K562 (cell line): Measurements from ENCODE around the gene HYCC2. TPM values are rescaled to one million over a fixed set of nuclear protein-coding genes. Genes with fewer than 3 reads are reported as not detected.

Experiments
- ELF1 ChIP-seq: fragments of 200-800 bp; sonication (Bioruptor generic); IDR thresholded peaks from 2 replicates; pipeline ENCODE4 v1.6.1; 2016; ENCODE audit warnings: missing genetic modification characterization, missing compliant biosample characterization
- EP400 ChIP-seq: fragments of 450-650 bp; IDR thresholded peaks from 2 replicates; pipeline ENCODE4 v1.6.1; 2017; ENCODE audit warnings: antibody characterized with exemption, mild to moderate bottlenecking, moderate library complexity
- GABPA ChIP-seq: fragments of 200-800 bp; sonication (Bioruptor generic); conservative IDR thresholded peaks from 2 replicates; pipeline ENCODE4 v1.6.1; 2016; ENCODE audit warnings: low read depth, missing genetic modification characterization, missing compliant biosample characterization
- GATAD2A ChIP-seq: fragments of 450-650 bp; IDR thresholded peaks from 2 replicates; pipeline ENCODE4 v1.6.1; 2017
- HDAC3 ChIP-seq: fragments of 450-650 bp; IDR thresholded peaks from 2 replicates; pipeline ENCODE4 v1.6.1; 2018; ENCODE audit warnings: borderline replicate concordance, mild to moderate bottlenecking, moderate library complexity; ENCODE audit not compliant: partially characterized antibody
- MYC ChIP-seq, 2 experiments: fragments of 250-450 bp in 1 of 2; sonication (Bioruptor Pico) in 1 of 2; IDR thresholded peaks; 2 replicates each; pipeline versions ENCODE4 v1.5.1 to v1.6.1; 2012 to 2021; ENCODE audit warnings: low read depth in 2 of 2, borderline replicate concordance in 1 of 2, improper control_type of control experiment in 1 of 2, low read length in 1 of 2, mild to moderate bottlenecking in 1 of 2, moderate library complexity in 1 of 2
- NCOR1 ChIP-seq: fragments of 450-650 bp; IDR thresholded peaks from 2 replicates; pipeline ENCODE4 v1.6.1; 2016; ENCODE audit warnings: mild to moderate bottlenecking, moderate library complexity
- PTTG1 ChIP-seq: fragments of 450-650 bp; IDR thresholded peaks from 2 replicates; pipeline ENCODE4 v1.6.1; 2016; ENCODE audit warnings: low read depth, mild to moderate bottlenecking, missing genetic modification characterization, missing compliant biosample characterization
- RFX1 ChIP-seq: fragments of 450-650 bp; IDR thresholded peaks from 2 replicates; pipeline ENCODE4 v1.6.1; 2016; ENCODE audit warnings: mild to moderate bottlenecking, moderate library complexity
- TCF3 ChIP-seq: sonication (generic); formaldehyde crosslinking; IDR thresholded peaks from 2 replicates; pipeline ENCODE4 v1.4.0; 2020; ENCODE audit warnings: mild to moderate bottlenecking, missing genetic modification reagents
- TEAD4 ChIP-seq, 2 experiments: sonication (generic) in 1 of 2; formaldehyde crosslinking in 1 of 2; IDR thresholded peaks; 2 replicates each; pipeline versions ENCODE4 v1.6.1 to v1.8.0; 2012 to 2022; ENCODE audit warnings: borderline replicate concordance in 1 of 2, inconsistent platforms in 1 of 2, low read length in 1 of 2, mild to moderate bottlenecking in 1 of 2, missing genetic modification reagents in 1 of 2
- ZFX ChIP-seq: sonication (generic); formaldehyde crosslinking; IDR thresholded peaks from 2 replicates; pipeline ENCODE4 v1.8.0; 2022; ENCODE audit warnings: mild to moderate bottlenecking, missing genetic modification reagents, moderate library complexity
- ZNF143 ChIP-seq: sonication (generic); formaldehyde crosslinking; IDR thresholded peaks from 2 replicates; pipeline ENCODE4 v1.9.0; 2022; ENCODE audit warnings: mild to moderate bottlenecking, missing genetic modification reagents
- ZNF217 ChIP-seq: sonication (generic); formaldehyde crosslinking; IDR thresholded peaks from 2 replicates; pipeline ENCODE4 v1.8.0; 2022; ENCODE audit warnings: mild to moderate bottlenecking, missing genetic modification reagents
- ZNF445 ChIP-seq: fragments of 250-450 bp; sonication (Bioruptor Pico); IDR thresholded peaks from 2 replicates; pipeline ENCODE4 v1.4.0; 2020; ENCODE audit warnings: low read depth, mild to moderate bottlenecking, moderate library complexity
- ZNF561 ChIP-seq: fragments of 450-650 bp; formaldehyde crosslinking; conservative IDR thresholded peaks from 2 replicates; pipeline ENCODE4 v1.4.0; 2020; ENCODE audit warnings: mild to moderate bottlenecking, moderate library complexity
- polyA plus RNA-seq, 8 experiments: library from polyadenylated mRNA; depleted of rRNA in 4 of 8; stranded (reverse) in 5 of 8; unstranded in 3 of 8; fragments of >200 nt; fragmentation: Nextera tagmentation in 2 of 8; fragmentation: Illumina TruSeq in 1 of 8; extraction: Ambion mirVana in 2 of 8; extraction: Trizol in 1 of 8; gene quantifications; 2 replicates each; pipeline versions ENCODE4 v1.2.1 to v1.2.3, GENCODE V29; 2011 to 2014; ENCODE audit warnings: inconsistent platforms in 1 of 8, missing spikeins in 1 of 8
- total RNA-seq, 7 experiments: library from RNA; depleted of rRNA in 6 of 7; stranded (reverse); fragments of >200 nt in 6 of 7; fragmentation: Illumina TruSeq in 2 of 7; extraction: Trizol in 2 of 7; gene quantifications; 2 replicates each; pipeline versions ENCODE4 v1.2.1 to v1.2.3, GENCODE V29; 2011 to 2021; ENCODE audit warnings: low replicate concordance in 1 of 7
- TF ChIP-seq, protein P1 (sequence below): fragments of 200-800 bp; sonication (Bioruptor generic); IDR thresholded peaks from 2 replicates; pipeline ENCODE4 v1.6.1; 2017; ENCODE audit warnings: missing genetic modification characterization, missing compliant biosample characterization
- TF ChIP-seq, protein P2 (sequence below), 2 experiments: fragments of 450-650 bp; conservative IDR thresholded peaks; 2 replicates each; pipeline ENCODE4 v1.6.1; 2017; ENCODE audit warnings: mild to moderate bottlenecking in 2 of 2, moderate library complexity in 2 of 2

The HYCC2 gene
- total and polyA plus RNA-seq, 9 of the 15 experiments (the other 6 are each of a cell fraction or from before 2014, with no cell fraction given) = 5.4 to 20.0 (median 9.8) TPM

DNA sequence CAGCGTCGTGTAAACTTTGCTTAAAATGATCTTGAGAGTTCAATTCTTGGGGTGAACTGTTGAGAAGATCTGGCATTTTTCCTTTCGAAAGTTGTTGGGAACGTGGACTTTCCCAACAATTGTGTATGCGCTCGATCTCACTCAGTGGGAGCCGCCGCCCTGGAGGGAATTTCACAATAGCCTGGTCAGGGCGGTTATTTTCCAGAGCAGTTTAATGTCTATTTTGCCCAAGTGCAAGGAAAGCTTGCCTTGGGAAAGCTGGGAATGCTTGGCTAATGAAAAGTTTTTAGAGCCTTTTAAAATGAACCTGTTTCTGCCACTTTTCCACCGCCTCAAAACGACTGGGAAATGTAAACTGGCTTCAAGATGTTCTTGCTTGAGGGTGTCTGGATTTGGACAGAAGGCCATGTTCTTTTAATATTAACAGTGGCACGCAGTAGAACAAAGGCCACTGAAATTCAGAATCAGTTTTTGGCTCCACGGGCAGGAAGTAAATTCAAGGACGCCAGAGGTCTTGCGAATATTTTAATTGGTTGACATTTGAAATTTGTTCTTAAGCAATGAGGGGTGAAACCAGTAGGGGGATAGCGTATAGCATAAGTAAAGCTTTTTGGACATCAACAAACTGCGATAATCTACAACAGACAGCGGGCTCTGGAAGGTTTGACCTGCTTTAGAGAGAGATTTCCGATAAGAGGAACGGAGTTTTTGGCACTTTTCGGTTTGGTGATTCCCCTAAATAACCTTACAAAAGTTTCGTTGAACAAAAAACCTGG lies 45.7 kb upstream of the HYCC2 start (continued):
- TF ChIP-seq, protein P1, sequence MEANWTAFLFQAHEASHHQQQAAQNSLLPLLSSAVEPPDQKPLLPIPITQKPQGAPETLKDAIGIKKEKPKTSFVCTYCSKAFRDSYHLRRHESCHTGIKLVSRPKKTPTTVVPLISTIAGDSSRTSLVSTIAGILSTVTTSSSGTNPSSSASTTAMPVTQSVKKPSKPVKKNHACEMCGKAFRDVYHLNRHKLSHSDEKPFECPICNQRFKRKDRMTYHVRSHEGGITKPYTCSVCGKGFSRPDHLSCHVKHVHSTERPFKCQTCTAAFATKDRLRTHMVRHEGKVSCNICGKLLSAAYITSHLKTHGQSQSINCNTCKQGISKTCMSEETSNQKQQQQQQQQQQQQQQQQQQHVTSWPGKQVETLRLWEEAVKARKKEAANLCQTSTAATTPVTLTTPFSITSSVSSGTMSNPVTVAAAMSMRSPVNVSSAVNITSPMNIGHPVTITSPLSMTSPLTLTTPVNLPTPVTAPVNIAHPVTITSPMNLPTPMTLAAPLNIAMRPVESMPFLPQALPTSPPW (CRISPR knock-in tag) = 0 out of 2 replicates have a peak, but pooled peaks have one; percentile 9
- TF ChIP-seq MYC (IDR thresholded peaks at IDR 0.05; ENCODE audit: low read depth, low read length) = no peak
- no peak for TF ChIP-seq MYC (CRISPR knock-in tag; IDR thresholded peaks at IDR 0.05; ENCODE audit: borderline replicate concordance, low read depth)
- TF ChIP-seq TEAD4 (IDR thresholded peaks at IDR 0.05; ENCODE audit: low read length) = 0 out of 2 replicates have a peak, but pooled peaks have one; percentile 34
- TF ChIP-seq TEAD4 (CRISPR knock-in tag; IDR thresholded peaks at IDR 0.05; ENCODE audit: borderline replicate concordance) = no peak
- TF ChIP-seq TCF3 (CRISPR knock-in tag) = peak; percentile 19; the same call in 1 of the 2 replicates
- 0 out of 2 replicates have a peak, but pooled peaks have one; percentile 14 for TF ChIP-seq NCOR1
- no peak for TF ChIP-seq ZNF445 (CRISPR knock-in tag)
- peak; percentile 76 for TF ChIP-seq GABPA (tag)
- peak; percentile 38; the same call in 1 of the 2 replicates for TF ChIP-seq EP400
- no peak for TF ChIP-seq PTTG1 (tag)
- TF ChIP-seq ZFX (CRISPR knock-in tag) = peak; percentile 34
- peak; percentile 64; the same call in 1 of the 2 replicates for TF ChIP-seq ELF1 (tag)
- TF ChIP-seq RFX1 = no peak
- TF ChIP-seq, protein P2, sequence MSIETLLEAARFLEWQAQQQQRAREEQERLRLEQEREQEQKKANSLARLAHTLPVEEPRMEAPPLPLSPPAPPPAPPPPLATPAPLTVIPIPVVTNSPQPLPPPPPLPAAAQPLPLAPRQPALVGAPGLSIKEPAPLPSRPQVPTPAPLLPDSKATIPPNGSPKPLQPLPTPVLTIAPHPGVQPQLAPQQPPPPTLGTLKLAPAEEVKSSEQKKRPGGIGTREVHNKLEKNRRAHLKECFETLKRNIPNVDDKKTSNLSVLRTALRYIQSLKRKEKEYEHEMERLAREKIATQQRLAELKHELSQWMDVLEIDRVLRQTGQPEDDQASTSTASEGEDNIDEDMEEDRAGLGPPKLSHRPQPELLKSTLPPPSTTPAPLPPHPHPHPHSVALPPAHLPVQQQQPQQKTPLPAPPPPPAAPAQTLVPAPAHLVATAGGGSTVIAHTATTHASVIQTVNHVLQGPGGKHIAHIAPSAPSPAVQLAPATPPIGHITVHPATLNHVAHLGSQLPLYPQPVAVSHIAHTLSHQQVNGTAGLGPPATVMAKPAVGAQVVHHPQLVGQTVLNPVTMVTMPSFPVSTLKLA (conservative IDR thresholded peaks at IDR 0.05) = peak in 1 of 2 experiments; percentile 13; a peak in 1 of 4 replicates
- no peak for TF ChIP-seq GATAD2A
- TF ChIP-seq HDAC3 = no peak
- TF ChIP-seq ZNF217 (CRISPR knock-in tag) = no peak
- no peak for TF ChIP-seq ZNF561 (CRISPR knock-in tag)
- TF ChIP-seq ZNF143 = no peak
